PC-3 (cell line): ENCODE data around the gene ORC1. TPM values are rescaled to one million over a fixed set of nuclear protein-coding genes. Genes with fewer than 3 reads are reported as not detected.

Source experiments
- ATAC-seq: fragments of 200-7000 bp; cut with Tn5 transposase; 2 replicates; pipeline ENCODE4 v1.9.1; 2020; ENCODE audit warnings: mild to moderate bottlenecking, moderate library complexity
- BruUV-seq: library from RNA; stranded (reverse); fragments of 400-500 nt; replicated peaks from 2 replicates; lab custom pipeline; 2021; lab: Mats Ljungman, UMichigan
- CTCF ChIA-PET: fragments of 300-600 bp; sonication (Branson Sonifier 250); formaldehyde crosslinking; loops from one replicate; lab custom pipeline; 2022; ENCODE audit warnings: antibody characterized with exemption; lab: Charles Lee
- POLR2A ChIA-PET: fragments of 300-600 bp; sonication (Branson Sonifier 250); formaldehyde crosslinking; loops from one replicate; lab custom pipeline; 2022; ENCODE audit warnings: antibody characterized with exemption; ENCODE audit not compliant: unreplicated experiment; lab: Charles Lee
- DNase-seq: peaks from one replicate; pipeline ENCODE4 v3.0.0-alpha.2; 2015
- H2AFZ ChIP-seq: fragments of 300-600 bp; sonication (generic); 2 replicates; pipeline ENCODE4 v1.6.0; 2016; ENCODE audit warnings: antibody characterized with exemption, low read length
- H3F3A ChIP-seq: fragments of 300-600 bp; sonication (generic); one replicate; pipeline ENCODE4 v1.6.0; 2017; ENCODE audit warnings: antibody characterized with exemption, low read length, control low read depth, mild to moderate bottlenecking; ENCODE audit not compliant: unreplicated experiment
- H3K27ac ChIP-seq: fragments of 300-600 bp; sonication (generic); 2 replicates; pipeline ENCODE4 v1.5.1; 2016; ENCODE audit warnings: mild to moderate bottlenecking, low read length
- H3K27me3 ChIP-seq: fragments of 300-600 bp; sonication (generic); 2 replicates; pipeline ENCODE4 v1.6.1; 2016; ENCODE audit warnings: low read length, mixed read lengths
- H3K36me3 ChIP-seq: fragments of 300-600 bp; sonication (generic); 2 replicates; pipeline ENCODE4 v1.6.1; 2016; ENCODE audit warnings: low read depth, mixed run types, low read length, mixed read lengths
- H3K4me1 ChIP-seq: fragments of 300-600 bp; sonication (generic); 2 replicates; pipeline ENCODE4 v1.5.1; 2016; ENCODE audit warnings: low read length; ENCODE audit not compliant: insufficient read depth
- H3K4me2 ChIP-seq: fragments of 300-600 bp; sonication (generic); 2 replicates; pipeline ENCODE4 v1.6.0; 2016; ENCODE audit warnings: low read length
- H3K4me3 ChIP-seq: fragments of 300-600 bp; sonication (generic); 2 replicates; pipeline ENCODE4 v1.5.1; 2016; ENCODE audit warnings: mild to moderate bottlenecking, low read length, mixed read lengths
- H3K79me2 ChIP-seq: fragments of 300-600 bp; sonication (generic); 2 replicates; pipeline ENCODE4 v1.6.1; 2017; ENCODE audit warnings: low read length, mixed read lengths
- H3K9ac ChIP-seq: fragments of 300-600 bp; sonication (generic); 2 replicates; pipeline ENCODE4 v1.6.0; 2016; ENCODE audit warnings: mild to moderate bottlenecking, low read length
- H3K9me2 ChIP-seq: fragments of 300-600 bp; sonication (generic); replicated peaks from 2 replicates; pipeline ENCODE4 v1.6.1; 2016; ENCODE audit warnings: mixed run types, low read length, mixed read lengths
- H3K9me3 ChIP-seq: fragments of 300-600 bp; sonication (generic); 2 replicates; pipeline ENCODE4 v1.6.1; 2016; ENCODE audit warnings: low read length, mixed read lengths
- H4K20me1 ChIP-seq: fragments of 300-600 bp; sonication (generic); 2 replicates; pipeline ENCODE4 v1.6.1; 2016; ENCODE audit warnings: low read length, mixed read lengths
- CTCF ChIP-seq: fragments of 300-600 bp; sonication (generic); conservative IDR thresholded peaks from 2 replicates; pipeline ENCODE4 v1.5.1; 2017; ENCODE audit warnings: antibody characterized with exemption, low read depth, mild to moderate bottlenecking, low read length
- EZH2 ChIP-seq: fragments of 300-600 bp; sonication (generic); IDR thresholded peaks from one replicate; pipeline ENCODE4 v1.6.1; 2017; ENCODE audit warnings: antibody characterized with exemption, mild to moderate bottlenecking, low read length; ENCODE audit not compliant: unreplicated experiment
- EZH2phosphoT487 ChIP-seq: fragments of 300-600 bp; sonication (generic); IDR thresholded peaks from 2 replicates; pipeline ENCODE4 v1.6.1; 2018; ENCODE audit warnings: mild to moderate bottlenecking, antibody characterized with exemption, low read length, borderline replicate concordance
- intact Hi-C: fragments of 100-400 bp; cut with micrococcal nuclease; formaldehyde crosslinking; loops from 2 replicates; pipeline ENCODE4 v1.9.0; 2023
- total RNA-seq: library from RNA; depleted of rRNA; stranded (reverse); fragments of >200 nt; gene quantifications from 2 replicates; pipeline ENCODE4 v1.2.3, GENCODE V29; 2014

The ORC1 gene
- total RNA-seq, 1 experiment from 2014 or later, result 23.7 TPM

DNA sequence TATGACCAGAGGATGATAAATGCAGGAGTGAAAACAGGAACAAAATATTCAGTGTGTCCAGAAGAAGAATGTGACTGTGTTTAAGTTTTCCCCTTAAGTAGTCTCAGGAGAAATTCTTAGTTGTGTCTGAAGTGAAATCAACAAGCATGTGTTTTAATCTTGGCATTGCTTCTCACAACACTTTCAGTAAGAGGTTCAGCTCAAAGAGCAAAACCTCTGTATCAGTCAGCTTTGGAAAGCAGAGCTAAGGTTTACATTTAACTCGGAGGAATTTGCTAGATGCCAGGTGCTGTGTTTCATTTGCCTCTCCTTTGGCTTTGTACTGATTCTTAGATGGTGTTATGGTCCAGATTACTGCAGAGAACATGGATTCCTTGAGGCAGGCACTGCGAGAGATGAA lies 66.8 kb downstream of the ORC1 start:
- H4K20me1 ChIP-seq, result no peaks in the 10 kb centered on the region

DNA sequence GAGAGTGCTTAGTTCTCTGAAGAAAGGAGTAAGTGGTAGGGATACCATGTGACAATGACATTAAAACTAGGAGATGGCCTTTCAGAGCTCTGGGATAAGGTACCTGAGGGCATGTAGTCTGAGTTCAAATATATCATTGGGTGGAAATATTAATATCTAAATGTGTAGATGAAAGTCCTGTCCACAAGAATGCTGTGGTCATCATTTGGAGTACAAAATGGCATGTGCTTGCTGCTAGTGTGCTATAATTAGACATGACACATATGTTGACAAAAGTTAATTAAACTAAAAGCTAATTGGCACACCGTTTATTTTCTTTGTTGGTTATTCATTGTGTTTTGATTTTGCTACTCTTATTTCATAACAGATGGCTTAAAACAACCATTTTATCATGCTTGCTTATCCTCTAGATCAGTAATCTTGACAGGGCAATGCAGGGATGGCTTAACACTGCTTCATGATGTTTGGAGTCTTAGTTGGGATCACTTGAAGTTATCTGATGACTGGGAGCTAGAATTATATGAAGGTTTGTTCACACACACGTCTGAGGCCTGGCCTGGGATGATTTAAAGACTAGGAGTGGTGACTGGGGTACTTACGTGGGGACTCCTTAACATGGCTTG lies 69.2 kb downstream of the ORC1 start:
- Histone ChIP-seq H3K27me3 (no peaks in the 10 kb centered on the region), H3K9ac (no peak overlapping the region), H3K4me2 (no peak overlapping the region), H3F3A (no peaks in the 10 kb centered on the region), H3K36me3 (no peaks in the 10 kb centered on the region), H4K20me1 (no peaks in the 10 kb centered on the region), H3K9me3 (no peaks in the 10 kb centered on the region), H3K4me1 (no peaks in the 10 kb centered on the region), H3K9me2 (no peaks in the 10 kb centered on the region), H3K79me2 (no peaks in the 10 kb centered on the region), H3K4me3 (no peak overlapping the region), H2AFZ (no peak overlapping the region), H3K27ac (no peak overlapping the region)
- ChIA-PET CTCF (no interaction called here), POLR2A (no interaction called here)
- DNase-seq (no peak), ATAC-seq (no peak)
- no peak for TF ChIP-seq EZH2phosphoT487
- TF ChIP-seq CTCF, result no peak
- TF ChIP-seq EZH2, result no peak
- BruUV-seq, result no TSS peak
- intact Hi-C loops, result no loop called here

More for the DNA sequence above, 66.8 kb downstream of the ORC1 start:
- H2AFZ ChIP-seq, result no peak overlapping the region
- H3K36me3 ChIP-seq, result no peaks in the 10 kb centered on the region
- BruUV-seq, result no TSS peak
- no peak overlapping the region for H3K9ac ChIP-seq
- no peak overlapping the region for H3K4me3 ChIP-seq
- no peak for TF ChIP-seq EZH2
- TF ChIP-seq CTCF, result no peak
- no peak for TF ChIP-seq EZH2phosphoT487
- H3K27ac ChIP-seq, result no peak overlapping the region
- no peak overlapping the region for H3K4me2 ChIP-seq
- H3K9me3 ChIP-seq, result no peaks in the 10 kb centered on the region
- POLR2A ChIA-PET, result no interaction called here
- no peak for ATAC-seq
- H3K27me3 ChIP-seq, result no peaks in the 10 kb centered on the region
- H3K9me2 ChIP-seq, result no peaks in the 10 kb centered on the region
- no peaks in the 10 kb centered on the region for H3K4me1 ChIP-seq
- no peaks in the 10 kb centered on the region for H3F3A ChIP-seq
- H3K79me2 ChIP-seq, result no peaks in the 10 kb centered on the region
- intact Hi-C loops, result no loop called here
- CTCF ChIA-PET, result no interaction called here
- no peak for DNase-seq

DNA sequence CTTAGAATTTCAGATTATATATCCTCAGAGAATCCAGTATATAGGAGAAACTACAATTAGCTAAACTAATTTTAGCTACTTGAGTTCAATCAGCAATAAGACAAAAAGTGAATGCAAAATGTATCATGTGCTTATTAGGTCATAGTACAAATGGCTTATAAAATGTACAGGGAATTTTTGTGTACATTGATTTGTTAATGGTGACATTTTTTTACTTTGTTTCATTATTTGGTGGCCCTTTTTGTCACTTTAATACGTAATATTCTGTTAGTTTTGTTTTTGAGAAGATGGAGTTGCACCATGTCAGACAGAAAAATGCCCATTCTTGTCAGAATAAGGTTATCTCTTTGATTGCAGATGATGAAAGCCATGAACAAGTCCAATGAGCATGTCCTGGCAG lies 71.8 kb downstream of the ORC1 start:
- Histone ChIP-seq H3F3A (no peaks in the 10 kb centered on the region), H2AFZ (no peak overlapping the region), H3K4me2 (no peak overlapping the region), H3K9me2 (no peaks in the 10 kb centered on the region), H3K9me3 (no peaks in the 10 kb centered on the region), H3K9ac (no peak overlapping the region), H3K79me2 (no peaks in the 10 kb centered on the region), H3K36me3 (no peaks in the 10 kb centered on the region), H3K27me3 (no peaks in the 10 kb centered on the region), H4K20me1 (no peaks in the 10 kb centered on the region), H3K4me3 (no peak overlapping the region), H3K4me1 (peaks cover 6% of the 10 kb centered on the region; the same call in 1 of the 2 replicates), H3K27ac (no peak overlapping the region)
- ChIA-PET CTCF (no interaction called here), POLR2A (no interaction called here)
- no peak for TF ChIP-seq EZH2phosphoT487
- no peak for TF ChIP-seq EZH2
- TF ChIP-seq CTCF, result no peak
- DNase-seq (no peak), ATAC-seq (no peak)
- no TSS peak for BruUV-seq
- intact Hi-C loops, result no loop called here
